Measurements from ENCODE around the gene LRP8. TPM values are rescaled to one million over a fixed set of nuclear protein-coding genes. Genes with fewer than 3 reads are reported as not detected.

Gene LRP8
- total and polyA plus RNA-seq, 2 donors (not counting 3 experiments of a cell fraction or from before 2014, with no cell fraction given), result 40.9 to 62.2 TPM

GRCh38 chr1:53342735-53343470 lies 15.0 kb upstream of the LRP8 start:
- Histone ChIP-seq H3K4me2 (ENCODE audit: insufficient read depth, low read length) (no peak overlapping the region), H3K9me1 (replicated peaks; ENCODE audit: control insufficient read depth, extremely low read depth, insufficient read depth, low read length) (no peaks in the 10 kb centered on the region), H2AFZ (ENCODE audit: low read depth, low read length) (no peak overlapping the region), H3K79me2 (ENCODE audit: control insufficient read depth, insufficient read depth, low read length) (no peaks in the 10 kb centered on the region), H3K9ac (replicated peaks; ENCODE audit: extremely low read depth, insufficient read depth, low read length) (no peak overlapping the region), H3K9me3 (replicated peaks; ENCODE audit: control insufficient read depth, insufficient read depth, low read length) (no peaks in the 10 kb centered on the region), H3K27me3 (ENCODE audit: control insufficient read depth in 2 of 2, insufficient read depth in 2 of 2, low read length in 2 of 2) (peaks cover 0 to 4% of the 10 kb centered on the region in 2 experiments), H3K36me3 (ENCODE audit: control insufficient read depth in 2 of 2, extremely low read depth in 1 of 2, insufficient read depth in 2 of 2, low read length in 2 of 2) (no peaks in the 10 kb centered on the region), H3K4me3 (replicated peaks in 1 of 3; ENCODE audit: insufficient read depth in 1 of 3, low read depth in 1 of 3, low read length in 3 of 3) (no peak overlapping the region), H3K27ac (ENCODE audit: insufficient read depth, low read depth, low read length) (no peak overlapping the region), H4K20me1 (replicated peaks; ENCODE audit: control insufficient read depth, extremely low read depth, insufficient read depth, low read length) (no peaks in the 10 kb centered on the region), H3K4me1 (ENCODE audit: control insufficient read depth, extremely low read depth, insufficient read depth, low read length) (no peaks in the 10 kb centered on the region)
- CTCF ChIA-PET, result interaction anchor here (0.9 to 1.4 kb wide), 2 partner anchors 50 to 64 kb away, joined by 3 read pairs; no protein-coding TSS in a partner anchor
- FAIRE-seq (no peak), DNase-seq (ENCODE audit: low read depth, low spot score) (no peak)
- dilution Hi-C loops (cut with MboI; ENCODE audit: extremely low pct_ligation_motif_present, low sequenced_read_pairs), result no loop called here
- POLR2A ChIA-PET, result no interaction called here
- no TSS peak for BruUV-seq (replicated peaks)
- intact Hi-C loops (cut with micrococcal nuclease), result no loop called here
- TF ChIP-seq CTCF (IDR thresholded peaks at IDR 0.05; ENCODE audit: extremely low read depth in 1 of 2, insufficient read depth in 1 of 2, low read depth in 1 of 2, low read length in 2 of 2) (no peak), JUN (IDR thresholded peaks at IDR 0.05; ENCODE audit: borderline replicate concordance, insufficient read depth, insufficient read length, low read depth) (no peak)

- no peak overlapping the region for H3K4me3 ChIP-seq (replicated peaks in 1 of 3; ENCODE audit: insufficient read depth in 1 of 3, low read depth in 1 of 3, low read length in 3 of 3)
- no peaks in the 10 kb centered on the region for H3K4me1 ChIP-seq (ENCODE audit: control insufficient read depth, extremely low read depth, insufficient read depth, low read length)
- no peaks in the 10 kb centered on the region for H3K36me3 ChIP-seq (ENCODE audit: control insufficient read depth in 2 of 2, extremely low read depth in 1 of 2, insufficient read depth in 2 of 2, low read length in 2 of 2)
- no peak overlapping the region for H2AFZ ChIP-seq (ENCODE audit: low read depth, low read length)
- H3K4me2 ChIP-seq (ENCODE audit: insufficient read depth, low read length), result no peak overlapping the region
- H3K79me2 ChIP-seq (ENCODE audit: control insufficient read depth, insufficient read depth, low read length), result no peaks in the 10 kb centered on the region
- intact Hi-C loops (cut with micrococcal nuclease), result no loop called here
- peaks cover 0 to 4% of the 10 kb centered on the region in 2 experiments for H3K27me3 ChIP-seq (ENCODE audit: control insufficient read depth in 2 of 2, insufficient read depth in 2 of 2, low read length in 2 of 2)
- TF ChIP-seq FOS (IDR thresholded peaks at IDR 0.05; ENCODE audit: borderline replicate concordance, insufficient read depth, low read length) (no peak), EZH2 (IDR thresholded peaks at IDR 0.05; ENCODE audit: borderline replicate concordance, low read depth, low read length, severe bottlenecking) (no peak), MYC (IDR thresholded peaks at IDR 0.05; ENCODE audit: low read depth, low read length) (no peak), GATA2 (IDR thresholded peaks at IDR 0.05; ENCODE audit: insufficient read depth, insufficient read length, low read depth, low read length) (no peak), MAX (IDR thresholded peaks at IDR 0.05; ENCODE audit: insufficient read depth, insufficient read length) (no peak), POLR2A (IDR thresholded peaks at IDR 0.05; ENCODE audit: low read depth, low read length) (no peak), CTCF (IDR thresholded peaks at IDR 0.05; ENCODE audit: extremely low read depth in 1 of 2, insufficient read depth in 1 of 2, low read depth in 1 of 2, low read length in 2 of 2) (no peak), JUN (IDR thresholded peaks at IDR 0.05; ENCODE audit: borderline replicate concordance, insufficient read depth, insufficient read length, low read depth) (no peak), POLR2AphosphoS5 (IDR thresholded peaks at IDR 0.05; ENCODE audit: insufficient read depth, low read depth, low read length) (no peak)
- ChIA-PET POLR2A (no interaction called here), CTCF (no interaction called here)
- no peak overlapping the region for H3K9ac ChIP-seq (replicated peaks; ENCODE audit: extremely low read depth, insufficient read depth, low read length)
- no peak overlapping the region for H3K27ac ChIP-seq (ENCODE audit: insufficient read depth, low read depth, low read length)
- no peaks in the 10 kb centered on the region for H3K9me1 ChIP-seq (replicated peaks; ENCODE audit: control insufficient read depth, extremely low read depth, insufficient read depth, low read length)
- H4K20me1 ChIP-seq (replicated peaks; ENCODE audit: control insufficient read depth, extremely low read depth, insufficient read depth, low read length), result no peaks in the 10 kb centered on the region
- BruUV-seq (replicated peaks), result no TSS peak
- H3K9me3 ChIP-seq (replicated peaks; ENCODE audit: control insufficient read depth, insufficient read depth, low read length), result no peaks in the 10 kb centered on the region
- DNase-seq (ENCODE audit: low read depth, low spot score) (no peak), FAIRE-seq (no peak)
- dilution Hi-C loops (cut with MboI; ENCODE audit: extremely low pct_ligation_motif_present, low sequenced_read_pairs), result no loop called here
These were observed 14.3 kb upstream of the LRP8 start for GRCh38 chr1:53341961-53342707.
